ENCODE results near the gene CD109. TPM values are rescaled to one million over a fixed set of nuclear protein-coding genes. Genes with fewer than 3 reads are reported as not detected.

CD109 gene
- total RNA-seq, 4 donors from 2014 or later, result 7.8 to 19.0 (median 12.7) TPM

GRCh38 chr6:73734832-73735453, 38.9 kb downstream of the CD109 start:
- H3K27ac ChIP-seq, result no peak overlapping the region
- DNase-seq (ENCODE audit: low spot score in 2 of 2), result no peak
- no peaks in the 10 kb centered on the region for H3K9me3 ChIP-seq
- H3K4me1 ChIP-seq, result peaks cover 0 to 3% (median 0%) of the 10 kb centered on the region in 4 donors
- H3K4me3 ChIP-seq, result no peak overlapping the region
- no peaks in the 10 kb centered on the region for H3K27me3 ChIP-seq
- no peak for TF ChIP-seq POLR2A (IDR thresholded peaks at IDR 0.05)
- TF ChIP-seq, protein P1, sequence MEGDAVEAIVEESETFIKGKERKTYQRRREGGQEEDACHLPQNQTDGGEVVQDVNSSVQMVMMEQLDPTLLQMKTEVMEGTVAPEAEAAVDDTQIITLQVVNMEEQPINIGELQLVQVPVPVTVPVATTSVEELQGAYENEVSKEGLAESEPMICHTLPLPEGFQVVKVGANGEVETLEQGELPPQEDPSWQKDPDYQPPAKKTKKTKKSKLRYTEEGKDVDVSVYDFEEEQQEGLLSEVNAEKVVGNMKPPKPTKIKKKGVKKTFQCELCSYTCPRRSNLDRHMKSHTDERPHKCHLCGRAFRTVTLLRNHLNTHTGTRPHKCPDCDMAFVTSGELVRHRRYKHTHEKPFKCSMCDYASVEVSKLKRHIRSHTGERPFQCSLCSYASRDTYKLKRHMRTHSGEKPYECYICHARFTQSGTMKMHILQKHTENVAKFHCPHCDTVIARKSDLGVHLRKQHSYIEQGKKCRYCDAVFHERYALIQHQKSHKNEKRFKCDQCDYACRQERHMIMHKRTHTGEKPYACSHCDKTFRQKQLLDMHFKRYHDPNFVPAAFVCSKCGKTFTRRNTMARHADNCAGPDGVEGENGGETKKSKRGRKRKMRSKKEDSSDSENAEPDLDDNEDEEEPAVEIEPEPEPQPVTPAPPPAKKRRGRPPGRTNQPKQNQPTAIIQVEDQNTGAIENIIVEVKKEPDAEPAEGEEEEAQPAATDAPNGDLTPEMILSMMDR (IDR thresholded peaks at IDR 0.05), result no peak
- TF ChIP-seq EP300 (IDR thresholded peaks at IDR 0.05), result no peak
- 74 to 75% methylated on average over 2 of the region's 2 CpGs for WGBS, 2 donors
- peaks cover 0 to 5% (median 0%) of the 10 kb centered on the region in 3 donors for H3K36me3 ChIP-seq

GRCh38 chr6:73738367-73739028, 42.5 kb downstream of the CD109 start:
- no peak for DNase-seq (ENCODE audit: low spot score in 2 of 2)
- Histone ChIP-seq H3K27me3 (no peaks in the 10 kb centered on the region), H3K36me3 (no peaks in the 10 kb centered on the region), H3K4me3 (no peak overlapping the region), H3K27ac (no peak overlapping the region), H3K4me1 (peaks cover 0 to 3% (median 0%) of the 10 kb centered on the region in 4 donors), H3K9me3 (no peaks in the 10 kb centered on the region)
- TF ChIP-seq EP300 (IDR thresholded peaks at IDR 0.05), result no peak
- TF ChIP-seq, protein P1 (IDR thresholded peaks at IDR 0.05), result no peak
- 69 to 78% methylated on average over 5 of the region's 5 CpGs for WGBS, 2 donors

DNA sequence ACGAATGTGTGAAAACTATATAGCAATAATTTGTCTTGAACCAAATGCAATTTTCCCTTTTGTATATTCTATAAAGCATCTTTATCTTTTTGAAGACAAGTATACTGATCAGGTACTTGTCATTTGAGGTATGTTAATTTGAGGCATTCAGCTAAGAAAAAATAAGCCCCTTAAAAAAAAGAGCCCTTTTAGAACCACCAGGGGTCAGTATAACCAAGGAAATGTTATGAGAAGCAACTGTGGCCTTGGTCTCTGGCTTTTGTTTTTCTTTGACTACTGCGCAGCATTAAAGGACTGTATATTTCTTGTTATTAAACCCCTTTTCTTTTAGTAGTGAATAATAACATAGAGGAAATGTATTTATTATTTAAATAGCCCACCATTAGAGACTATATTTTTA, 43.1 kb downstream of the CD109 start:
- Histone ChIP-seq H3K27ac (no peak overlapping the region), H3K9me3 (no peaks in the 10 kb centered on the region), H3K4me1 (peaks cover 0 to 3% (median 0%) of the 10 kb centered on the region in 4 donors), H3K36me3 (no peaks in the 10 kb centered on the region), H3K27me3 (no peaks in the 10 kb centered on the region), H3K4me3 (no peak overlapping the region)
- no peak for TF ChIP-seq EP300 (IDR thresholded peaks at IDR 0.05)
- TF ChIP-seq, protein P1 (IDR thresholded peaks at IDR 0.05), result peak; percentile 55 to 77 (median 73)
- 53 to 56% methylated on average over 2 of the region's 2 CpGs for WGBS, 2 donors
- DNase-seq (ENCODE audit: low spot score in 2 of 2), result no peak

DNA sequence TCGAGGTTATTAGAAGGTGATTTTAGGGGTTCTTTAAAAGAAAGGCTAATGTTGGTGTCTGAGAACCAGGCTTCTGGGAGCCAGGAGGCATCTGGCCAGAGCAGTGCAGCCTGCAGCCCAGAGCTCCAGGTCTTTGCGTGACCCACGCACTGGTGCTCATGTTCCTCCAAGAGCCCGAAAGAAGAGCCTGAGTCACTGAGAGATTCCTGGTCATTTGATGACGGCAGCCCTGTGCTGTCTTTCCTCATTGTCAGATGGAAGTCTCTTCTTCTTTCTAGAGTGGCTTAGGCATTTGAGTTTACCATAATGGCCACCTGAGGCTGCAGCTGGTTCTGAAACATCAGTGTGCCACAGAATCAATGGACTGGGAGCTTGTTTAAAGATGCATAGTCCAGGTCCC, 46.4 kb downstream of the CD109 start:
- H3K9me3 ChIP-seq, result no peaks in the 10 kb centered on the region
- no peak overlapping the region for H3K27ac ChIP-seq
- WGBS, 2 donors, result 92 to 94% methylated on average over 5 of the region's 5 CpGs

GRCh38 chr6:73743081-73743480, 47.1 kb downstream of the CD109 start:
- H3K27me3 ChIP-seq, result no peaks in the 10 kb centered on the region
- H3K4me3 ChIP-seq, result no peak overlapping the region
- peaks cover 0 to 3% (median 0%) of the 10 kb centered on the region in 4 donors for H3K4me1 ChIP-seq
- no peaks in the 10 kb centered on the region for H3K9me3 ChIP-seq
- no peak overlapping the region for H3K27ac ChIP-seq
- no peak for DNase-seq (ENCODE audit: low spot score in 2 of 2)
- no peaks in the 10 kb centered on the region for H3K36me3 ChIP-seq
- TF ChIP-seq POLR2A (IDR thresholded peaks at IDR 0.05) (no peak), EP300 (IDR thresholded peaks at IDR 0.05) (no peak)
- TF ChIP-seq, protein P1 (IDR thresholded peaks at IDR 0.05), result no peak
- 81 to 92% methylated on average over 3 of the region's 3 CpGs for WGBS, 2 donors

More for the DNA sequence above, 46.4 kb downstream of the CD109 start:
- DNase-seq (ENCODE audit: low spot score in 2 of 2), result no peak
- no peak overlapping the region for H3K4me3 ChIP-seq
- no peaks in the 10 kb centered on the region for H3K36me3 ChIP-seq
- no peaks in the 10 kb centered on the region for H3K27me3 ChIP-seq
- TF ChIP-seq, protein P1 (IDR thresholded peaks at IDR 0.05), result no peak
- TF ChIP-seq POLR2A (IDR thresholded peaks at IDR 0.05) (no peak), EP300 (IDR thresholded peaks at IDR 0.05) (no peak)
- H3K4me1 ChIP-seq, result peaks cover 0 to 3% (median 0%) of the 10 kb centered on the region in 4 donors
